Neural cell (in vitro differentiated cells): Measurements from ENCODE around the gene BPGM. TPM values are rescaled to one million over a fixed set of nuclear protein-coding genes. Genes with fewer than 3 reads are reported as not detected.

Experiments used
- H2AFZ ChIP-seq: fragments of 200-600, 300-800 bp; sonication (generic), shearing (Covaris generic); 2 replicates; pipeline ENCODE4 v1.6.0; 2014; ENCODE audit warnings: low read depth, mild to moderate bottlenecking, antibody characterized with exemption, low read length, moderate library complexity
- H3F3A ChIP-seq: fragments of 200-600 bp; shearing (Covaris generic); 2 replicates; pipeline ENCODE4 v1.6.1; 2016; ENCODE audit warnings: mild to moderate bottlenecking, moderate library complexity, mixed read lengths, antibody characterized with exemption, low read length; ENCODE audit not compliant: insufficient read depth, poor library complexity, severe bottlenecking
- H3K27ac ChIP-seq: fragments of 200-600, 300-800 bp; sonication (generic), shearing (Covaris generic); 2 replicates; pipeline ENCODE4 v1.5.1; 2014; ENCODE audit warnings: mild to moderate bottlenecking, low read length, moderate library complexity
- H3K27me3 ChIP-seq: fragments of 300-800, 200-600 bp; sonication (generic), shearing (Covaris generic); 2 replicates; pipeline ENCODE4 v1.6.0; 2014; ENCODE audit warnings: mild to moderate bottlenecking, low read depth, low read length, moderate library complexity; ENCODE audit not compliant: insufficient read depth
- H3K36me3 ChIP-seq: fragments of 300-800, 200-600 bp; sonication (generic), shearing (Covaris generic); 2 replicates; pipeline ENCODE4 v1.5.1; 2014; ENCODE audit warnings: mild to moderate bottlenecking, antibody characterized with exemption, low read length, moderate library complexity; ENCODE audit not compliant: insufficient read depth
- H3K4me2 ChIP-seq: fragments of 300-800, 200-600 bp; sonication (generic), shearing (Covaris generic); 2 replicates; pipeline ENCODE4 v1.6.0; 2014; ENCODE audit warnings: mild to moderate bottlenecking, low read length
- H3K4me3 ChIP-seq: fragments of 300-800, 200-600 bp; sonication (generic), shearing (Covaris generic); 2 replicates; pipeline ENCODE4 v1.5.1; 2014; ENCODE audit warnings: mild to moderate bottlenecking, low read length, moderate library complexity
- H3K79me2 ChIP-seq: fragments of 200-600 bp; shearing (Covaris generic); replicated peaks from 2 replicates; pipeline ENCODE4 v1.6.0; 2014; ENCODE audit warnings: mild to moderate bottlenecking, low read length, moderate library complexity; ENCODE audit not compliant: insufficient read depth
- H3K9ac ChIP-seq: fragments of 300-800, 200-600 bp; sonication (generic), shearing (Covaris generic); 2 replicates; pipeline ENCODE4 v1.6.1; 2016; ENCODE audit warnings: mild to moderate bottlenecking, low read length, mixed read lengths
- H3K9me2 ChIP-seq: fragments of 200-600 bp; shearing (Covaris generic); 2 replicates; pipeline ENCODE4 v1.6.1; 2016; ENCODE audit warnings: mild to moderate bottlenecking, low read length, mixed read lengths; ENCODE audit not compliant: insufficient read depth
- H3K9me3 ChIP-seq: fragments of 200-600, 300-800 bp; sonication (generic), shearing (Covaris generic); 2 replicates; pipeline ENCODE4 v1.6.1; 2016; ENCODE audit warnings: mild to moderate bottlenecking, mixed run types, low read length, moderate library complexity, mixed read lengths
- H4K20me1 ChIP-seq: fragments of 200-600 bp; shearing (Covaris generic); 2 replicates; pipeline ENCODE4 v1.6.1; 2016; ENCODE audit warnings: mild to moderate bottlenecking, mixed run types; ENCODE audit not compliant: insufficient read depth
- CTCF ChIP-seq: fragments of 450-650 bp; IDR thresholded peaks from 2 replicates; pipeline ENCODE4 v1.5.1; 2014; ENCODE audit warnings: antibody characterized with exemption, mild to moderate bottlenecking, moderate library complexity; ENCODE audit not compliant: poor library complexity, severe bottlenecking
- EP300 ChIP-seq: fragments of 450-650 bp; conservative IDR thresholded peaks from 2 replicates; pipeline ENCODE4 v1.6.1; 2014; ENCODE audit warnings: antibody characterized with exemption, mild to moderate bottlenecking, moderate library complexity; ENCODE audit not compliant: poor library complexity, severe bottlenecking
- EZH2 ChIP-seq: fragments of 200-600, 300-800 bp; shearing (Covaris generic), sonication (generic); IDR thresholded peaks from 2 replicates; pipeline ENCODE4 v1.6.1; 2014; ENCODE audit warnings: antibody characterized with exemption, low read length, borderline replicate concordance, mild to moderate bottlenecking; ENCODE audit not compliant: insufficient read depth, poor library complexity, severe bottlenecking
- MXI1 ChIP-seq: fragments of 450-650 bp; conservative IDR thresholded peaks from 2 replicates; pipeline ENCODE4 v1.6.1; 2014; ENCODE audit warnings: antibody characterized with exemption, mild to moderate bottlenecking; ENCODE audit not compliant: poor library complexity, severe bottlenecking
- POLR2AphosphoS5 ChIP-seq: IDR thresholded peaks from 2 replicates; pipeline ENCODE4 v1.6.1; 2012
- RAD21 ChIP-seq: fragments of 450-650 bp; conservative IDR thresholded peaks from 2 replicates; pipeline ENCODE4 v1.6.1; 2014; ENCODE audit warnings: antibody characterized with exemption, mild to moderate bottlenecking, moderate library complexity
- REST ChIP-seq: IDR thresholded peaks from 2 replicates; pipeline ENCODE4 v1.6.1; 2012; ENCODE audit warnings: borderline replicate concordance
- SMC3 ChIP-seq: fragments of 450-650 bp; conservative IDR thresholded peaks from 2 replicates; pipeline ENCODE4 v1.6.1; 2014; ENCODE audit warnings: antibody characterized with exemption, mild to moderate bottlenecking, moderate library complexity; ENCODE audit not compliant: poor library complexity
- TAF1 ChIP-seq: IDR thresholded peaks from 2 replicates; pipeline ENCODE4 v1.6.1; 2012; ENCODE audit warnings: low read depth
- polyA plus RNA-seq: library from polyadenylated mRNA; depleted of rRNA; stranded (reverse); fragments of >200 nt; gene quantifications from 2 replicates; pipeline ENCODE4 v1.2.3, GENCODE V29; 2014

The BPGM gene
- polyA plus RNA-seq, 1 donor from 2014 or later, result 57.4 TPM

GRCh38 chr7:134721171-134721570 lies 74.5 kb downstream of the BPGM start:
- Histone ChIP-seq H3K9me3 (no peaks in the 10 kb centered on the region), H3K4me2 (no peak overlapping the region), H3K9ac (no peak overlapping the region), H3K79me2 (no peaks in the 10 kb centered on the region), H3K9me2 (no peaks in the 10 kb centered on the region), H3K4me3 (no peak overlapping the region), H2AFZ (no peak overlapping the region), H4K20me1 (no peaks in the 10 kb centered on the region), H3F3A (no peaks in the 10 kb centered on the region), H3K27ac (no peak overlapping the region), H3K36me3 (no peaks in the 10 kb centered on the region), H3K27me3 (no peaks in the 10 kb centered on the region)
- TF ChIP-seq TAF1, result no peak
- no peak for TF ChIP-seq EP300
- no peak for TF ChIP-seq CTCF
- TF ChIP-seq POLR2AphosphoS5, result no peak

GRCh38 chr7:134722786-134723322 lies 76.2 kb downstream of the BPGM start:
- Histone ChIP-seq H3K27me3 (no peaks in the 10 kb centered on the region), H3K27ac (no peak overlapping the region), H3K9me2 (no peaks in the 10 kb centered on the region), H3K4me3 (no peak overlapping the region), H4K20me1 (no peaks in the 10 kb centered on the region), H3F3A (no peaks in the 10 kb centered on the region), H2AFZ (no peak overlapping the region), H3K9ac (no peak overlapping the region), H3K79me2 (no peaks in the 10 kb centered on the region), H3K9me3 (no peaks in the 10 kb centered on the region), H3K36me3 (no peaks in the 10 kb centered on the region), H3K4me2 (no peak overlapping the region)
- TF ChIP-seq SMC3, result no peak
- no peak for TF ChIP-seq POLR2AphosphoS5
- TF ChIP-seq EP300, result no peak
- no peak for TF ChIP-seq TAF1
- TF ChIP-seq RAD21, result no peak
- no peak for TF ChIP-seq EZH2

- Histone ChIP-seq H3F3A (no peaks in the 10 kb centered on the region), H3K27ac (no peak overlapping the region)
Observed at GRCh38 chr7:134723892-134724291, 77.2 kb downstream of the BPGM start.

More at GRCh38 chr7:134723892-134724291, 77.2 kb downstream of the BPGM start:
- no peaks in the 10 kb centered on the region for H3K9me2 ChIP-seq
- H3K36me3 ChIP-seq, result no peaks in the 10 kb centered on the region
- no peak overlapping the region for H3K9ac ChIP-seq
- H4K20me1 ChIP-seq, result no peaks in the 10 kb centered on the region
- no peak overlapping the region for H3K4me3 ChIP-seq
- no peak for TF ChIP-seq SMC3
- TF ChIP-seq REST, result no peak
- no peak for TF ChIP-seq EP300
- TF ChIP-seq RAD21, result no peak
- TF ChIP-seq POLR2AphosphoS5, result no peak
- TF ChIP-seq EZH2, result no peak
- TF ChIP-seq CTCF, result no peak
- TF ChIP-seq MXI1, result no peak
- TF ChIP-seq TAF1, result no peak
- H3K9me3 ChIP-seq, result no peaks in the 10 kb centered on the region
- no peaks in the 10 kb centered on the region for H3K79me2 ChIP-seq
- no peak overlapping the region for H3K4me2 ChIP-seq
- no peak overlapping the region for H2AFZ ChIP-seq
- H3K27me3 ChIP-seq, result no peaks in the 10 kb centered on the region
